ENCODE results near the gene EFNA5.

Gene EFNA5

DNA sequence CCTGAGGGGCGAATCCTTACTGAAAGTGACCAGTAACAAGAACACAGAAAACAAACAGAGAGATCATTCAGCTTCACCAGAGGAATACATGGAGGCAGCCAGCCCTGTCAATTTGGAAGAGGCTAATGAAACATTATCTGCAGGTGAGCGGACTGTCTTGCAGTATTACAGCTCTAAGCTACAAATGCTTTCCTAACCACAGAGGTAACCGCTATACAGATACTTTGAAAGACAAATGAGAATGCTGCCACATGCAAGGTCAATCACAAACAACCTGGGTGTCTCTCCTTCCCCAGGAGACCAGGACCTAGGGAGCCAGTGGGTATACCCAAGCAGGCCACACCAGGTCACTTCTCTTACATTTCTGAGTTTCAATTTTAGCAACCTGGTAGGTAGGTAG lies 30.2 kb downstream of the EFNA5 start:
- no peak for DNase-seq (ENCODE audit: low read depth, low spot score)

- DNase-seq (ENCODE audit: low read depth, low spot score), result no peak
These were observed 30.7 kb downstream of the EFNA5 start for GRCh38 chr5:107639990-107640389.

GRCh38 chr5:107636555-107636954 lies 34.2 kb downstream of the EFNA5 start:
- no peak for DNase-seq (ENCODE audit: low read depth, low spot score)

DNA sequence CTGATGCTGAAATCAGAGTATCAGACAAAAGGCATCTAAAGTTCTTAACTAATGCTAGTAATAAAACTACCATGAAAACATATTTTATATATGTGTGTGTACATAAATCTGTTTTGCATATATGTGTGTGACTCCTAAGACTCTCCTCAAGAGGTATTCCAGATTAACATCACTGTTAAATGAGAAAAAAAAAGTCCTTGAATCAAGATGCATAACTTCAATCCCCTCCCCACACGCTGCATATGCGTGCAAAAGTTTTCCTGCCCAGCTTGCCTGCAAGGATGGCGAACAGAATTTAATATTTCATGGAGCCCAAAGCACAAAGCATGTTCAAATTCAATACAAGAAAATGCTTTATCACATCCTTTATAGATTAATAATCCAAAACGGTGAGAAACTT lies 34.7 kb downstream of the EFNA5 start:
- no peak for DNase-seq (ENCODE audit: low read depth, low spot score)

GRCh38 chr5:107634981-107635848 lies 35.5 kb downstream of the EFNA5 start:
- DNase-seq (ENCODE audit: low read depth, low spot score), result no peak

- no peak for DNase-seq (ENCODE audit: low read depth, low spot score)
These were observed 37.4 kb downstream of the EFNA5 start for GRCh38 chr5:107633171-107633901.

DNA sequence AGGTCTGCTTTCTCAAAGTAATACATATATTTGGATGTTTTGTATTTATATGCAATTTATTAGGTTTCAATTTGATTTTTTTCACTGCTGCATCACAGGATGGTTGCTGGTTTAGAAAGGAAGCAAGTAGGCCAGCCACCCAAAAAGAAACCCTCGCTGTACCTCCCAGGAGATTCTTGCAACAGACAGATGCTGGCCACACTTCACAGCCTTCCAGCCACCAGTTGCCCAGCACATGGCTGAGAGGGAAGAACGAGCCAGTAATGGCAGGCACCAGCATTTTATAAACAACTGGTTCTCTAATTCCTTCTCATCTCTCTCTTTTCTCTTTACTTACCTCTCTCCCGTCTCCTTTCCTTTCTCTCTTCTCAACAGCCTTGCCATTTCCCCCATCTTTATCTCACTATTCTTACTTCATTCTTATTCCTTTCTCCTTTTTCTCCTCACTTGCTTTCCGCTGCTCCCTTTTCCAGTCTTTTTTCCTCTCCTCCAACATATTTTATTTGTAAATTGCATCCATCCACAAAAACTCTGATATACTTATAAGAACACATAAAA lies 38.9 kb downstream of the EFNA5 start:
- no peak for DNase-seq (ENCODE audit: low read depth, low spot score)

DNA sequence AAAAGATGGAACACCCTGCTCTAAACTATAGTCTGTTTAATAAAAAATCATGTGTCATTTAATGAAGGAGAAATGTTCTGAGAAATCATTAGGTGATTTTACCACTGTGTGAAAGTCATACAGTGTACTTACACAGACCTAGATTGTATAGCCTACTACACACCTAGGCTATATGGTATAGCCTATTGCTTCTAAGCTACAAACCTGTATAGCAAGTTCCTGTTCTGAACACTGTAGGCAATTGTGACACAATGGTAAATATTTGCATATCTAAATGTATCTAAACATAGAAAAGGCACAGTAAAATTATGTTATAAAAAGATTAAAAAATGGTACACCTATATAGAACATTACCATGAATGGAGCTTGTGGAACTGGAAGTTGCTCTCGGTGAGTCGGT lies 40.6 kb downstream of the EFNA5 start:
- no peak for DNase-seq (ENCODE audit: low read depth, low spot score)

DNA sequence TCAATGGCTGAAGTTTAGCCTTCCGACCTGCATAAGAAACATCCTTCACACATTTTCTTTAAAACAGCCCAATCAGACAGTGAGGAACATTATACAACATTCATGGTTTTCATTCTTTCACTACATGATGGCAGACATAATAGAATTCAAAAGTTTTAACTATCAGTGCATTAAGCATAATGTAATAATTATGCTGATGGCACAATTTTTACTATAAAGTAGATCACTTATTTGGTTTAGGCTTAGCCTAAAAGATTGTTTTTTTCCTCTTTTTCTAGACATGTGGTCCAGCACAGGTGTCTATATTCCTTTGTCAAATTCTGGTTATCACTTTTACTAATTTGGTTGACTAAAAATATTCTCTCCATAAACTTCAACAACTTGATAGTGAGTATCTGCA lies 46.5 kb downstream of the EFNA5 start:
- no peak for DNase-seq (ENCODE audit: low read depth, low spot score)

- DNase-seq (ENCODE audit: low read depth, low spot score), result no peak
These were observed 49.6 kb downstream of the EFNA5 start for GRCh38 chr5:107621089-107621488.

GRCh38 chr5:107619781-107620180 lies 51.0 kb downstream of the EFNA5 start:
- no peak for DNase-seq (ENCODE audit: low read depth, low spot score)

DNA sequence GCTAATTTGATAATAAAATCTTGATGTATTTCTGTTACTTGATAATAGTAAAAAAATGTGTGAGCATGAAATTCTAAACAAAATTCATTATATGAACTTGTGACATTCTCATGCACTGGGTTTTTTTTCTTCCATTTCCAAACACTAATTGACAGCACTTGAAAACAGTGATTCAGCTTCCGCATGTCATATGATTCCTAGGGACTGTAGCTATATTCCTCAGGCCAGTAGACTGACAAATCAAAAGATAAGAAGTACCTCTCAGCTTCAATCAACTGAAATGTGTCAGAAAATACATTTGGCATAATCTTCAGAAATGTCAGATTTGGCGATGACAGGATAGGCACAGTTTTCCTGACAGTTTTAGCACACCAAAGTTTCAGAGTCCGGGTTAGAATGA lies 52.5 kb downstream of the EFNA5 start:
- no peak for DNase-seq (ENCODE audit: low read depth, low spot score)

DNA sequence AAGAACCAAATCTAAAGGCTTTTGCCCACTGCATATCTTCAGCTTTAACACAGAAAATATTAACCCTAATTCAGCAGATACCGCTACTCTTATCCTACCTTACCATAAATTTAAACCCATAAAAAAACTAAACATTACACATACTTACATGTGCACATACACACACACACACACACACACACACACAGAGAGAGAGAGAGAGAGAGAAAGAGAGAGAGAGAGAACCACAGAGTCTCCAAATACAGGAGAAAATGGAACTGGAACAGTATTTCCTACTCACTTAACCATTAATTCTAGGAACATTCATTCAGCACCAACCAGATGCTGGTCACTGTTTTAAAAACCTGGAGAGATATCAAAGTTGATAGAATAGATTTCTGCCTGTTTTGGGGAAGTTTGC lies 53.7 kb downstream of the EFNA5 start:
- no peak for DNase-seq (ENCODE audit: low read depth, low spot score)

- DNase-seq (ENCODE audit: low read depth, low spot score), result no peak
These were observed 54.5 kb downstream of the EFNA5 start for GRCh38 chr5:107616213-107616612.

DNA sequence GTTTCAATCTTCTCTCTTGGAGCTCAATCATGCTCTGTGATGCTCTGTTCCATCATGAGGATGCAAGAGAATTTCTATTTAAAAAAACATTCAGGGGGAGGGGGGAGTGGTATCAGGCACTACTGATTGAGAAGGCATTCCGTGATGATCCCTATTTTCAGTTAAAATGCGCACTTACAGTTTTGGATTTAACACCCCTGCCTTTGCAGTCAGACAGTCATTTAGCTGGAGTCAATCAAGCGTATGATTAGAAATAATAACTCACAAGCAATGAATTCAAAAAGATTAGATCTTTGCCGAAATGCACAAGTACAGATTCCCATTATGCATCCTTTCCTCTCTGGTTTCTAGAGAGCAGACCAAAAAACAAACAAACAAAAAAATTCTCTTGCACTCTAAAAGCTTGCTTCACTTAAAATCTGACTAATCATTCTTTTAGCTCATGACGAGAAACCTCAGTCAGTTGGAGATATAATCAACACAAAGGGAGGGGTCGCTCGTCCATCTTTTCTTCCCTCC lies 55.4 kb downstream of the EFNA5 start:
- DNase-seq (ENCODE audit: low read depth, low spot score), result no peak

- no peak for DNase-seq (ENCODE audit: low read depth, low spot score)
These were observed 58.2 kb downstream of the EFNA5 start for GRCh38 chr5:107612541-107612940.

GRCh38 chr5:107610798-107611197 lies 59.9 kb downstream of the EFNA5 start:
- DNase-seq (ENCODE audit: low read depth, low spot score), result no peak

- no peak for DNase-seq (ENCODE audit: low read depth, low spot score)
These were observed 62.9 kb downstream of the EFNA5 start for GRCh38 chr5:107607671-107608345.

DNA sequence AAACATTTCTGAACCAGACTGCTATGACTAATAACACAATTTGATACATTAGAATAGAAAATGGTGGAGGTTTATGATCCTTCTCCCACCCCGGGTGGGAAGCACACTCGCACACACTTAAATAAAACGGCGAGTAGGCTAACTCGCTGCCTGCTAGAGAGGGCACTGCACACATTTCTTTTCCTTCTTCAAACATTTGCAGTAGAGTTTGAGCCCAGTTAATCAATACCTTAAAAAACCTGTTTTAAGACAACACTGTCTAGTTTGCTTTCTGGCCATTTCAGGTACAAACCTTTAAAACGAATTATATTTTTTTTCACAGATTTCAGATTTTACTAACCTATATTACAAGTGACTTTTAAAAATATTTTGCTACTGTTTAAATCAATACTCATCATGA lies 63.5 kb downstream of the EFNA5 start:
- DNase-seq (ENCODE audit: low read depth, low spot score), result no peak

- DNase-seq (ENCODE audit: low read depth, low spot score), result no peak
These were observed 65.1 kb downstream of the EFNA5 start for GRCh38 chr5:107605596-107606125.

GRCh38 chr5:107604990-107605389 lies 65.7 kb downstream of the EFNA5 start:
- no peak for DNase-seq (ENCODE audit: low read depth, low spot score)

Measured in activated naive CD8-positive, alpha-beta T cell treated with anti-CD3 and anti-CD28 coated beads, Interleukin-2, amount 50 U/mL, for 16 hours (primary cell).